AG04450 (cell line): ENCODE data around the gene MACROD2. TPM values are rescaled to one million over a fixed set of nuclear protein-coding genes. Genes with fewer than 3 reads are reported as not detected.

Experiments used
- CTCF ChIA-PET: fragments of 300-600, 350-600 bp; formaldehyde crosslinking; extraction: SDS; loops from one replicate; lab custom pipeline; 2022; ENCODE audit warnings: antibody characterized with exemption, inconsistent platforms; lab: Charles Lee
- POLR2A ChIA-PET: fragments of 350-600 bp; formaldehyde crosslinking; extraction: SDS; loops from one replicate; lab custom pipeline; 2021; ENCODE audit warnings: antibody characterized with exemption, inconsistent platforms; lab: Yijun Ruan, JAX
- DNase-seq: peaks from one replicate; pipeline ENCODE4 v3.0.0-alpha.2; 2011; ENCODE audit warnings: low read depth, low spot score
- H3K27ac ChIP-seq: one replicate; pipeline ENCODE4 v1.5.1; 2012; ENCODE audit warnings: low read depth, low read length, control low read depth
- H3K27me3 ChIP-seq: one replicate; pipeline ENCODE4 v1.6.0; 2012; ENCODE audit warnings: low read length; ENCODE audit not compliant: control insufficient read depth, insufficient read depth
- H3K4me3 ChIP-seq: 2 replicates; pipeline ENCODE4 v1.5.1; 2011; ENCODE audit warnings: mild to moderate bottlenecking, low read depth, low read length, control low read depth
- H3K9me3 ChIP-seq: 2 replicates; pipeline ENCODE4 v1.5.1; 2012; ENCODE audit warnings: low read length; ENCODE audit not compliant: control insufficient read depth, insufficient read depth
- CTCF ChIP-seq: IDR thresholded peaks from 2 replicates; pipeline ENCODE4 v1.5.1; 2011; ENCODE audit warnings: low read depth, low read length, control low read depth, inconsistent platforms
- polyA plus RNA-seq: library from polyadenylated mRNA; depleted of rRNA; stranded (reverse); fragments of >200 nt; gene quantifications from 2 replicates; pipeline ENCODE4 v1.2.3, GENCODE V29; 2011

MACROD2 gene
- polyA plus RNA-seq, 1 experiment = 0.02 TPM

DNA sequence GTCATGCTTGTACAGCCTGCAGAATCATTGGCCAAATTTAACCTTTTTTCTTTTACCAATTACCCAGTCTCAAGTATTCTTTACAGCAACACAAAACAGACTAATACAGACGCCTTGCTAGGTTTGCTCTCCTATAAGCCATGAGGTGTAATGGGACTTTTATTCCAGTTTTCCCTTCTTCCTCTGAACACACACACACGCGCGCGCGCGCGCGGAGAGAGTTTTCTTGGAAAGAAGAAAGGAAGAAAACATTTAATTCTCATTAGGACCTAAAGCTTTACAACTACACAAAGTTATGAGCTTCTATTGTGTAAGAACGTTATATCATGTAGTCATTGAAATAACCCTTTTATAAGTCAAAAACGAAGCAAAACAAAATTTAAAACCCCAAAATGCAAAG, 1023.6 kb downstream of the MACROD2 start:
- no peak for DNase-seq
- Histone ChIP-seq H3K27ac (no peak overlapping the region), H3K9me3 (no peaks in the 10 kb centered on the region), H3K27me3 (no peaks in the 10 kb centered on the region), H3K4me3 (no peak overlapping the region)
- ChIA-PET POLR2A (no interaction called here), CTCF (interaction anchor here (0.5 kb wide), 1 partner anchor 829 kb away, joined by 4 read pairs; no protein-coding TSS in a partner anchor)
- TF ChIP-seq CTCF = no peak

GRCh38 chr20:15020845-15021244, 1025.5 kb downstream of the MACROD2 start:
- H3K9me3 ChIP-seq = no peaks in the 10 kb centered on the region
- H3K27me3 ChIP-seq = no peaks in the 10 kb centered on the region
- ChIA-PET POLR2A (no interaction called here), CTCF (no interaction called here)
- H3K4me3 ChIP-seq = no peak overlapping the region
- TF ChIP-seq CTCF = no peak
- DNase-seq = no peak
- no peak overlapping the region for H3K27ac ChIP-seq

DNA sequence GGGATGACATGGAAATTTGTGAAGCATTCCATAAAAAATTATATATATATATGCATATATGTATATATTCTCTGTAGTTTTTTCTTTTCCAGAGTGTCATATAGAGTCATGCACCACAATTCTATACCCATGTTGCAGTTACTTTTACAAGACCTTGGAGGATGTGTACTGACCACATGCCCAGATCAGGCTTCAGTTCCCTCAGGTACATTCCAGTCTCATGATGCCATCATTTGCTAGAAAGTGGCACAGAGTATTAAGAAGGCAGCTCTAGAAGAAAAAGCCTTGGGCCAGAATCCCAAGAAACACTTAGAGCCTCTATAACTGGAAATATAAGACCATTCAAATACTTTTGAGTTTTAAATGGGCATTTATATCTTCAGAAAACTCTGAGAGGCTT, 1027.6 kb downstream of the MACROD2 start:
- TF ChIP-seq CTCF = no peak
- CTCF ChIA-PET = no interaction called here

GRCh38 chr20:15026759-15027158, 1031.4 kb downstream of the MACROD2 start:
- H3K9me3 ChIP-seq = peaks cover 10% of the 10 kb centered on the region
- ChIA-PET POLR2A (no interaction called here), CTCF (interaction anchor here (0.6 kb wide), 1 partner anchor 46 kb away, joined by 4 read pairs; no protein-coding TSS in a partner anchor)
- no peak for DNase-seq
- no peak for TF ChIP-seq CTCF
- no peaks in the 10 kb centered on the region for H3K27me3 ChIP-seq
- H3K27ac ChIP-seq = no peak overlapping the region
- H3K4me3 ChIP-seq = no peak overlapping the region

More for the DNA sequence above, 1027.6 kb downstream of the MACROD2 start:
- Histone ChIP-seq H3K27me3 (no peaks in the 10 kb centered on the region), H3K27ac (no peak overlapping the region), H3K4me3 (no peak overlapping the region), H3K9me3 (no peaks in the 10 kb centered on the region)
- no peak for DNase-seq
- POLR2A ChIA-PET = no interaction called here

DNA sequence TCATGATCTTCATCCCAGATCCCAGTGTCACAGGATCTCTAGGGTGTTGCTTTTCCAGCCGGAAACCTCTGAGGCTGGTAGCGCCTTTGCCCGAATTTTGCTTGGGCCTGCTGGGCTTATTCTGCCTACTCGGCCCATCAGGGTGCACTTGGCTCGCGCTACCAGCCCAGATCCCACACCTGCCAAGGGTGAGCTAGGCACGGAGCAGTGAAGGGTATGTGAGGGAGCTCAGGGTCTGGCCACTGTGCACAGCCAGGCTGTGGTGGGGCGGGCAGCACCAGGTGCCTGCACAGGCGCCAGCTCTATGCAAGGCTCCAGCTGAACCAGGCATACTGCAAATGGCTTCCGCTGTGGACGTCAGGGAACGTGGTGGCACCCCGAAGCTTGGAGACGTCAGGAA, 1035.5 kb downstream of the MACROD2 start:
- DNase-seq = no peak
- Histone ChIP-seq H3K27ac (no peak overlapping the region), H3K27me3 (no peaks in the 10 kb centered on the region), H3K9me3 (peaks cover 16% of the 10 kb centered on the region), H3K4me3 (no peak overlapping the region)
- TF ChIP-seq CTCF = no peak
- ChIA-PET CTCF (no interaction called here), POLR2A (no interaction called here)
